Smooth muscle cell (in vitro differentiated cells): ENCODE results near the gene KIF3C. TPM values are rescaled to one million over a fixed set of nuclear protein-coding genes. Genes with fewer than 3 reads are reported as not detected.
"Not testable (repeated sequence)": the region's sequence is repeated elsewhere in the genome, so short reads cannot be mapped to it uniquely, and the experiment has no call there.

Experiments
- DNase-seq: peaks from one replicate; lab custom pipeline; 2025; ENCODE audit not compliant: unreplicated experiment; lab: John Stamatoyannopoulos, UW
- H2AFZ ChIP-seq: fragments of 200-600 bp; sonication (generic); 2 replicates; pipeline ENCODE4 v1.6.0; 2016; ENCODE audit warnings: antibody characterized with exemption, low read depth, mild to moderate bottlenecking
- H3F3A ChIP-seq: fragments of 200-600 bp; sonication (generic); 2 replicates; pipeline ENCODE4 v1.6.0; 2017; ENCODE audit warnings: antibody characterized with exemption, low read depth
- H3K27ac ChIP-seq: fragments of 200-600 bp; sonication (generic); 2 replicates; pipeline ENCODE4 v1.5.1; 2016; ENCODE audit warnings: low read depth, mild to moderate bottlenecking
- H3K27me3 ChIP-seq: fragments of 200-600 bp; sonication (generic); 2 replicates; pipeline ENCODE4 v1.6.1; 2016; ENCODE audit warnings: low read depth, mild to moderate bottlenecking
- H3K36me3 ChIP-seq: fragments of 200-600 bp; sonication (generic); 2 replicates; pipeline ENCODE4 v1.5.1; 2016; ENCODE audit warnings: low read depth
- H3K4me1 ChIP-seq: fragments of 200-600 bp; sonication (generic); 2 replicates; pipeline ENCODE4 v1.5.1; 2016; ENCODE audit warnings: low read depth
- H3K4me2 ChIP-seq: fragments of 200-600 bp; sonication (generic); 2 replicates; pipeline ENCODE4 v1.6.0; 2016; ENCODE audit warnings: mild to moderate bottlenecking
- H3K4me3 ChIP-seq: fragments of 200-600 bp; sonication (generic); 2 replicates; pipeline ENCODE4 v1.5.1; 2016; ENCODE audit warnings: mild to moderate bottlenecking
- H3K79me2 ChIP-seq: fragments of 200-600 bp; sonication (generic); 2 replicates; pipeline ENCODE4 v1.6.0; 2016; ENCODE audit warnings: low read depth, mild to moderate bottlenecking
- H3K9ac ChIP-seq: fragments of 200-600 bp; sonication (generic); 2 replicates; pipeline ENCODE4 v1.6.0; 2016; ENCODE audit warnings: low read depth
- H3K9me3 ChIP-seq: fragments of 200-600 bp; sonication (generic); replicated peaks from 2 replicates; pipeline ENCODE4 v1.5.1; 2016; ENCODE audit warnings: low read depth
- H4K20me1 ChIP-seq: fragments of 200-600 bp; sonication (generic); 2 replicates; pipeline ENCODE4 v1.6.0; 2016; ENCODE audit warnings: low read depth
- WGBS: methylation state at CpG from one replicate; pipeline ENCODE4 v1.1.7; 2016; ENCODE audit warnings: low lambda C conversion rate; 5-methylcytosine and 5-hydroxymethylcytosine counted together
- polyA plus RNA-seq: library from polyadenylated mRNA; unstranded; fragments of >200 nt; fragmentation: Nextera tagmentation; extraction: Ambion mirVana; gene quantifications from 2 replicates; pipeline ENCODE4 v1.2.1, GENCODE V29; 2016
- total RNA-seq: library from RNA; depleted of rRNA; stranded (reverse); fragments of >200 nt; gene quantifications from 2 replicates; pipeline ENCODE4 v1.2.3, GENCODE V29; 2014
- TF ChIP-seq, protein P1 (sequence below): fragments of 200-600 bp; sonication (generic); IDR thresholded peaks from 2 replicates; pipeline ENCODE4 v1.5.1; 2017; ENCODE audit warnings: borderline replicate concordance, mild to moderate bottlenecking, antibody characterized with exemption; ENCODE audit not compliant: insufficient read depth, poor library complexity, severe bottlenecking

Gene KIF3C
- total and polyA plus RNA-seq, 2 experiments from 2014 or later = 14.7 to 18.9 TPM

DNA sequence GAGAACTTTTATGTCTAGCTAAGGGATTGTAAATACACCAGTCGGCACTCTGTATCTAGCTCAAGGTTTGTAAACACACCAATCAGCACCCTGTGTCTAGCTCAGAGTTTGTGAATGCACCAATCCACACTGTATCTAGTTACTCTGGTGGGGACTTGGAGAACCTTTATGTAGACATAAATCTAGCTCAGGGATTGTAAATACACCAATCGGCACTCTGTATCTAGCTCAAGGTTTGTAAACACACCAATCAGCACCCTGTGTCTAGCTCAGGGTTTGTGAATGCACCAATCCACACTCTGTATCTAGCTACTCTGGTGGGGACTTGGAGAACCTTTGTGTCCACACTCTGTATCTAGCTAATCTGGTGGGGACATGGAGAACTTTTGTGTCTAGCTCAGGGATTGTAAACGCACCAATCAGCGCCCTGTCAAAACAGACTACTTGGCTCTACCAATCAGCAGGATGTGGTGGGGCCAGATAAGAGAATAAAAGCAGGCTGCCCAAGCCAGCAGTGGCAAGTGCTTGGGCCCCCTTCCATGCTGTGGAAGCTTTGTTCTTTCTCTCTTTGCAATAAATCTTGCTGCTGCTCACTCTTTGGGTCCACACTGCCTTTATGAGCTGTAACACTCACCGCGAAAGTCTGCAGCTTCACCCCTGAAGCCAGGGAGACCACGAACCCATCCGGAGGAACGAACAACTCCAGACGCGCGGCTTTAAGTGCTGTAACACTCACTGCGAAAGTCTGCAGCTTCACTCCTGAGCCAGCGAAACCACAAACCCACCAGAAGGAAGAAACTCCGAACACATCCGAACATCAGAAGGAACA, 66.1 kb downstream of the KIF3C start:
- not testable (repeated sequence) for H4K20me1 ChIP-seq, H3K36me3 ChIP-seq, H2AFZ ChIP-seq, H3F3A ChIP-seq, H3K9ac ChIP-seq, H3K9me3 ChIP-seq, DNase-seq, H3K27ac ChIP-seq, H3K27me3 ChIP-seq, H3K4me2 ChIP-seq, H3K4me1 ChIP-seq, H3K4me3 ChIP-seq, H3K79me2 ChIP-seq
- 53% methylated on average over 16 of the region's 16 CpGs for WGBS

DNA sequence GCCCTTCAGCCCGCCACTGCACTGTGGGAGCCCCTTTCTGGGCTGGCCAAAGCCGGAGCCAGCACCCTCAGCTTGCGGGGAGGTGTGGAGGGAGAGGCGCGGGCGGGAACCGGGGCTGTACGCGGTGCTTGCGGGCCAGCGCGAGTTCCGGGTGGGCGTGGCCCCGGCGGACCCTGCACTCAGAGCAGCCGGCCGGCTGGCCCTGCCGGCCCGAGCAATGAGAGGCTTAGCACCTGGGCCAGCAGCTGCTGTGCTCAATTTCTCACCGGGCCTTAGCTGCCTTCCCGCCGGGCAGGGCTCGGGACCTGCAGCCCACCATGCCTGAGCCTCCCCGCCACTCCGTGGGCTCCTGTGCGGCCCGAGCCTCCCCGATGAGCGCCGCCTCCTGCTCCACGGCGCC, 66.9 kb downstream of the KIF3C start:
- H3K9me3 ChIP-seq, H3K36me3 ChIP-seq, H3K4me3 ChIP-seq, H4K20me1 ChIP-seq, DNase-seq, H3K9ac ChIP-seq, H3K27ac ChIP-seq, H3K27me3 ChIP-seq, H3F3A ChIP-seq, H2AFZ ChIP-seq, H3K4me1 ChIP-seq, H3K4me2 ChIP-seq, H3K79me2 ChIP-seq: not testable (repeated sequence)
- 86% methylated on average over 18 of the region's 33 CpGs for WGBS

DNA sequence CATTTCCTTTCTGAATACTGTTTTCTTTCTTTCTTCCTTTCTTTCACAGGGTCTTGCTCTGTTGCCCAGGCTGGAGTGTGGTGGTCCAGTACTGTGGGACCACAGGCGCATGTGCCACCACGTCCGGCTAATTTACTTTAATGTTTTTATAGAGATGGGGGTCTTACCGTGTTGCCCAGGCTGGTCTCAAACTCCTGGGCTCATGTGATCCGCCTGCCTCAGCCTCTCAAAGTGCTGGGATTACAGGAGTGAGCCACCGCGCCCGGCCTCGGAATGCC, 68.7 kb downstream of the KIF3C start:
- H3K27ac ChIP-seq, H3K9me3 ChIP-seq, H3K79me2 ChIP-seq, H3F3A ChIP-seq, H3K36me3 ChIP-seq, H4K20me1 ChIP-seq, H3K9ac ChIP-seq, H3K4me3 ChIP-seq, H3K4me1 ChIP-seq, H3K27me3 ChIP-seq, DNase-seq: not testable (repeated sequence)
- Histone ChIP-seq H2AFZ (peak overlapping the region; percentile 32), H3K4me2 (peak overlapping the region; percentile 15)
- WGBS = 69% methylated on average over 9 of the region's 9 CpGs

DNA sequence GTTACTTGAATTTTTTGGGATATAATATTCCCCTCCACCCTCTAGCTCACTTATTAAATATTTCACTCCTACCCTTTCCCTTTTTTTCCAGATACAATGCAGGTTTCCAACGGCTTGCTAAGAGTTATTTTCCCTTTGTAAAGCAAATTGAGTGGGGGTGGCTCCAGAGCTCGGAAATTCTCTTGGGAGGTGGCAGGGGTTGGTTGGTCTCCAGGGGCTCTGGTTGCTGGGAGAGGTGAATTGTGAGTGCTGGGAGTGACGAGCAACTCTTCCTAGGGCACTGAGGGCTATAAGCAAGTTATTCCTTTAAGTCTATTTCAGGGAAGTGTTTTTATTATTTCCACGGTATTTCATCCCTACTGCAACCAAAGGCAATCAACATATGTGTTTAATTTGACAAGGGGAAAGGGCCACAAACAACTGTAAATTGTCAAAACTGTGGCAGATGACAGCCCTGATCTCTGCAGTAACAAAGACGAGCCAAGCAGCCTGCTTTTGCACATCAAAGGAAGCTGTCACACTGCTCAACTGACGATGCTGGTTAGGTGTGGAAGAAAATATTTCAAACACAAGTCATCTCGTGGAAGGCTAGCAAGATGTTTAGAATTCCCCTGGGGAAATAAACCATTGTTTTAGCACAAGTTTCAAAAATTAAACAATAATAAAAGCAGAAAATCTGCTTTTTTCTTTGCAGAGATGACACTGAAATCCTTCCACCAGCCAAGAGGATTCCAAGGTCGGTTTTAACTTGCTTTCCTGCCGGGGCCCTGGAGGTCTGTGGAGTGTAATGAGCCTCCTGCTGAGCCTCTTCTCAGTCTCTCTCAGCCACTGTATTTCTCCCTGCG, 69.2 kb downstream of the KIF3C start:
- Histone ChIP-seq H3K4me3 (no peak overlapping the region), H3K9me3 (no peaks in the 10 kb centered on the region), H4K20me1 (no peaks in the 10 kb centered on the region), H3F3A (no peaks in the 10 kb centered on the region), H3K79me2 (no peaks in the 10 kb centered on the region), H3K27ac (no peak overlapping the region), H3K9ac (no peak overlapping the region), H2AFZ (peak overlapping the region; percentile 32), H3K27me3 (no peaks in the 10 kb centered on the region), H3K36me3 (no peaks in the 10 kb centered on the region), H3K4me2 (peak overlapping the region; percentile 15), H3K4me1 (peaks cover 7% of the 10 kb centered on the region)
- 8% methylated on average over 10 of the region's 10 CpGs for WGBS
- DNase-seq = no peak
- TF ChIP-seq, protein P1, sequence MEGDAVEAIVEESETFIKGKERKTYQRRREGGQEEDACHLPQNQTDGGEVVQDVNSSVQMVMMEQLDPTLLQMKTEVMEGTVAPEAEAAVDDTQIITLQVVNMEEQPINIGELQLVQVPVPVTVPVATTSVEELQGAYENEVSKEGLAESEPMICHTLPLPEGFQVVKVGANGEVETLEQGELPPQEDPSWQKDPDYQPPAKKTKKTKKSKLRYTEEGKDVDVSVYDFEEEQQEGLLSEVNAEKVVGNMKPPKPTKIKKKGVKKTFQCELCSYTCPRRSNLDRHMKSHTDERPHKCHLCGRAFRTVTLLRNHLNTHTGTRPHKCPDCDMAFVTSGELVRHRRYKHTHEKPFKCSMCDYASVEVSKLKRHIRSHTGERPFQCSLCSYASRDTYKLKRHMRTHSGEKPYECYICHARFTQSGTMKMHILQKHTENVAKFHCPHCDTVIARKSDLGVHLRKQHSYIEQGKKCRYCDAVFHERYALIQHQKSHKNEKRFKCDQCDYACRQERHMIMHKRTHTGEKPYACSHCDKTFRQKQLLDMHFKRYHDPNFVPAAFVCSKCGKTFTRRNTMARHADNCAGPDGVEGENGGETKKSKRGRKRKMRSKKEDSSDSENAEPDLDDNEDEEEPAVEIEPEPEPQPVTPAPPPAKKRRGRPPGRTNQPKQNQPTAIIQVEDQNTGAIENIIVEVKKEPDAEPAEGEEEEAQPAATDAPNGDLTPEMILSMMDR = no peak

DNA sequence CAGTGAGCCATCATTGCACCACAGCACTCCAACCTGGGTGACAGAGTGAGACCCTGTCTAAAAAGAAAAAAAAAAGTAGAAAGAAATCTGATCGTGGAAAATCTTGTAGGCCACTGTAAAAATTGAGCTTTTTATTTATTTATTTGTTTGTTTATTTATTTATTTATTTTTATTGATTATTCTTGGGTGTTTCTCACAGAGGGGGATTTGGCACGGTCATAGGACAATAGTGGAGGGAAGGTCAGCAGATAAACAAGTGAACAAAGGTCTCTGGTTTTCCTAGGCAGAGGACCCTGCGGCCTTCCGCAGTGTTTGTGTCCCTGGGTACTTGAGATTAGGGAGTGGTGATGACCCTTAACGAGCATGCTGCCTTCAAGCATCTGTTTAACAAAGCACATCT, 72.7 kb downstream of the KIF3C start:
- not testable (repeated sequence) for H4K20me1 ChIP-seq, H2AFZ ChIP-seq, H3K4me3 ChIP-seq, H3K79me2 ChIP-seq, H3K9me3 ChIP-seq, H3K36me3 ChIP-seq, H3F3A ChIP-seq, DNase-seq, H3K4me2 ChIP-seq, H3K27me3 ChIP-seq, H3K9ac ChIP-seq, H3K27ac ChIP-seq, H3K4me1 ChIP-seq
- WGBS = 79% methylated on average over 5 of the region's 5 CpGs
